H9 (cell line): ENCODE data around the gene ECE1. TPM values are rescaled to one million over a fixed set of nuclear protein-coding genes. Genes with fewer than 3 reads are reported as not detected.

Experiments
- DNase-seq: peaks from one replicate; pipeline ENCODE4 v3.0.0-alpha.2; 2017
- H2AFZ ChIP-seq: one replicate; pipeline ENCODE4 v1.6.1; 2013; ENCODE audit warnings: mild to moderate bottlenecking, low read length, control low read depth, moderate library complexity
- H2AK5ac ChIP-seq: 2 replicates; pipeline ENCODE4 v1.6.1; 2013; ENCODE audit warnings: low read length, control low read depth, mixed read lengths; ENCODE audit not compliant: insufficient read length
- H2BK120ac ChIP-seq: one replicate; pipeline ENCODE4 v1.6.1; 2013; ENCODE audit warnings: low read depth, mild to moderate bottlenecking, low read length, control low read depth, inconsistent platforms; ENCODE audit not compliant: poor library complexity, severe bottlenecking
- H2BK12ac ChIP-seq: 2 replicates; pipeline ENCODE4 v1.6.1; 2013; ENCODE audit warnings: low read length, control low read depth, mixed read lengths, low read depth; ENCODE audit not compliant: insufficient read length
- H2BK15ac ChIP-seq: 2 replicates; pipeline ENCODE4 v1.6.1; 2013; ENCODE audit warnings: low read depth, low read length, control low read depth
- H2BK20ac ChIP-seq: one replicate; pipeline ENCODE4 v1.6.1; 2013; ENCODE audit warnings: low read depth, mild to moderate bottlenecking, low read length, control low read depth, inconsistent platforms; ENCODE audit not compliant: poor library complexity, severe bottlenecking
- H2BK5ac ChIP-seq: 2 replicates; pipeline ENCODE4 v1.6.1; 2013; ENCODE audit warnings: low read length, control low read depth, mixed read lengths; ENCODE audit not compliant: insufficient read length
- H3K14ac ChIP-seq: 2 replicates; pipeline ENCODE4 v1.6.1; 2013; ENCODE audit warnings: low read length, control low read depth; ENCODE audit not compliant: insufficient read depth
- H3K18ac ChIP-seq: 2 replicates; pipeline ENCODE4 v1.6.1; 2013; ENCODE audit warnings: low read depth, mild to moderate bottlenecking, mixed read lengths, low read length, control low read depth; ENCODE audit not compliant: insufficient read length
- H3K23ac ChIP-seq: 2 replicates; pipeline ENCODE4 v1.6.1; 2013; ENCODE audit warnings: low read length, control low read depth, mixed read lengths, low read depth; ENCODE audit not compliant: insufficient read length
- H3K23me2 ChIP-seq: 2 replicates; pipeline ENCODE4 v1.6.1; 2013; ENCODE audit warnings: low read depth, mild to moderate bottlenecking, mixed read lengths, low read length, control low read depth; ENCODE audit not compliant: insufficient read length, poor library complexity, severe bottlenecking
- H3K27ac ChIP-seq: 2 replicates; pipeline ENCODE4 v1.5.1; 2013; ENCODE audit warnings: low read length, control low read depth, mixed read lengths, low read depth; ENCODE audit not compliant: insufficient read length
- H3K27me3 ChIP-seq: 2 replicates; pipeline ENCODE4 v1.6.1; 2013; ENCODE audit warnings: low read length, control low read depth, inconsistent platforms; ENCODE audit not compliant: insufficient read depth
- H3K4ac ChIP-seq: 2 replicates; pipeline ENCODE4 v1.6.1; 2013; ENCODE audit warnings: low read depth, mild to moderate bottlenecking, control low read depth, inconsistent platforms, low read length, moderate library complexity
- H3K4me1 ChIP-seq: 2 replicates; pipeline ENCODE4 v1.6.1; 2013; ENCODE audit warnings: low read length, control low read depth, inconsistent platforms; ENCODE audit not compliant: insufficient read depth
- H3K4me2 ChIP-seq: 2 replicates; pipeline ENCODE4 v1.6.1; 2013; ENCODE audit warnings: low read length, control low read depth, mixed read lengths; ENCODE audit not compliant: insufficient read length, insufficient read depth
- H3K56ac ChIP-seq: 2 replicates; pipeline ENCODE4 v1.6.1; 2013; ENCODE audit warnings: low read depth, mild to moderate bottlenecking, mixed read lengths, low read length, control low read depth; ENCODE audit not compliant: insufficient read length
- H3K79me1 ChIP-seq: 2 replicates; pipeline ENCODE4 v1.6.1; 2013; ENCODE audit warnings: low read depth, mild to moderate bottlenecking, moderate library complexity, low read length, control low read depth, inconsistent platforms; ENCODE audit not compliant: insufficient read depth, poor library complexity, severe bottlenecking
- H3K79me2 ChIP-seq: 2 replicates; pipeline ENCODE4 v1.6.1; 2013; ENCODE audit warnings: low read length, control low read depth, inconsistent platforms; ENCODE audit not compliant: insufficient read depth
- H3K9ac ChIP-seq: 2 replicates; pipeline ENCODE4 v1.6.1; 2013; ENCODE audit warnings: low read length, control low read depth, mixed read lengths; ENCODE audit not compliant: insufficient read length; ENCODE audit errors: extremely low read depth
- H3K9me3 ChIP-seq: one replicate; pipeline ENCODE4 v1.6.1; 2013; ENCODE audit warnings: low read depth, low read length, inconsistent platforms; ENCODE audit not compliant: control insufficient read depth
- H3T11ph ChIP-seq: one replicate; pipeline ENCODE4 v1.6.1; 2013; ENCODE audit warnings: mild to moderate bottlenecking, low read length, control low read depth, inconsistent platforms
- H4K20me1 ChIP-seq: one replicate; pipeline ENCODE4 v1.6.1; 2013; ENCODE audit not compliant: control insufficient read depth, insufficient read length, insufficient read depth
- H4K5ac ChIP-seq: 2 replicates; pipeline ENCODE4 v1.6.1; 2013; ENCODE audit warnings: low read depth, mild to moderate bottlenecking, mixed read lengths, low read length, control low read depth; ENCODE audit not compliant: insufficient read length
- H4K8ac ChIP-seq: replicated peaks from 2 replicates; pipeline ENCODE4 v1.6.1; 2013; ENCODE audit warnings: low read length, control low read depth, mixed read lengths, low read depth; ENCODE audit not compliant: insufficient read length
- H4K91ac ChIP-seq: 2 replicates; pipeline ENCODE4 v1.6.1; 2013; ENCODE audit warnings: low read depth, mild to moderate bottlenecking, moderate library complexity, mixed read lengths, low read length, control low read depth; ENCODE audit not compliant: insufficient read length
- H3K27ac Mint-ChIP-seq, 3 experiments: 2 replicates in 2 of 3; 3 replicates in 1 of 3; pipeline ENCODE4 v1.8.0; 2020 to 2021; ENCODE audit warnings: mixed read lengths in 3 of 3, mild to moderate bottlenecking in 1 of 3, moderate library complexity in 1 of 3
- H3K27me3 Mint-ChIP-seq: 2 replicates; pipeline ENCODE4 v1.8.0; 2021; ENCODE audit warnings: low read depth, mild to moderate bottlenecking, moderate library complexity, mixed read lengths
- H3K36me3 Mint-ChIP-seq, 3 experiments: 2 replicates in 2 of 3; 3 replicates in 1 of 3; pipeline ENCODE4 v1.8.0; 2020 to 2021; ENCODE audit warnings: low read depth in 3 of 3, mixed read lengths in 3 of 3; ENCODE audit not compliant: insufficient read depth in 1 of 3
- H3K4me1 Mint-ChIP-seq, 2 experiments: 2 replicates each; pipeline ENCODE4 v1.8.0; 2020; ENCODE audit warnings: mixed read lengths in 2 of 2
- H3K4me3 Mint-ChIP-seq, 2 experiments: 2 replicates in 1 of 2; 3 replicates in 1 of 2; pipeline ENCODE4 v1.8.0; 2020 to 2021; ENCODE audit warnings: mild to moderate bottlenecking in 2 of 2, mixed read lengths in 2 of 2, moderate library complexity in 1 of 2
- H3K9me3 Mint-ChIP-seq, 2 experiments: 2 replicates in 1 of 2; 3 replicates in 1 of 2; pipeline ENCODE4 v1.8.0; 2020; ENCODE audit warnings: mild to moderate bottlenecking in 2 of 2, mixed read lengths in 2 of 2, moderate library complexity in 1 of 2
- WGBS: extraction: QIAGEN DNeasy Blood & Tissue Kit; methylation state at CpG from one replicate; pipeline ENCODE4 v1.1.7; 2013; ENCODE audit warnings: missing lambda C conversion rate, low lambda C conversion rate, mixed read lengths; ENCODE audit not compliant: insufficient read length; ENCODE audit errors: extremely low coverage; 5-methylcytosine and 5-hydroxymethylcytosine counted together
- total RNA-seq: library from RNA; stranded (reverse); gene quantifications from 2 replicates; pipeline ENCODE4 v1.2.1, GENCODE V29; 2021
- TF ChIP-seq, protein P1 (sequence below): fragments of 200-600 bp; sonication (generic); conservative IDR thresholded peaks from 3 replicates; pipeline ENCODE4 v1.8.0; 2021; ENCODE audit warnings: antibody characterized with exemption, mild to moderate bottlenecking

ECE1 gene
- total RNA-seq, 1 experiment from 2014 or later = 31.1 TPM

DNA sequence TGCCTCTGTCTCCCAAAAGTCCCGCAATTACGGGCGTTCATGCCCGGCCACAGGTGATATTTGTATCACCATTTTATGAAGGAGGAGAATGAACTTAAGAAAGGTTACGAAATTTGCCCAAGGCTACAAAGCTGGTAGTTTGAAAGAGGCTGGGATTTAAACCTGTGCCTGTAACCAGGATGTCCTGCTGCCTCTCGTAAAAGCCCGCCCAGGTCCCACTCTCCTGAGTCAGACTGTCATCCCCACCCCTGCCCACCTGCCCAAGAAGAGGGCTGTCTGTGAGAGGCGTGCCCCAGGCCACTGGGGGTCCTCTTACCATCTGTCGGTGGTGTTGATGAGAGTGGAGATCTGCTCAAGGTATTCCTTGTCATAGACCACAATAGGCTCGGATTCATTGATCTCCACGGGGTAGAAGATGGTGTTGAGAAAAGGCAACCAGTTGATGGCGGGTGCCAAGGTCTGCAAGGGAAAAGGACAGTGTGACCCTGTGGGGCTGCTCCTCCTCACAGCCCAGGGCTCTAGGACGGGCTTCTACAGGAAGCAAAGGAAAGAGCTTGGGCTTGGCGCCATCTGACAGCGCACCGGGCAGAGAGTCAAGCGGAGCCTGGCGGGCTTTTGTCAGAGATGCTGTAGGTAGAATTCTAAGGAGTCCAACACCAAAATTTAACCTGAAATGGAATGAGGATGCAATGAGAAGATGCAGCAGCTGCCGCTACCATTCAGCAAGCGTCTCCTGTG is 43.2 kb downstream of the ECE1 start:
- no peak overlapping the region for H3K9ac ChIP-seq
- no peak overlapping the region for H2BK12ac ChIP-seq
- H3K14ac ChIP-seq = no peak overlapping the region
- Mint-ChIP-seq H3K27me3 (no peaks in the 10 kb centered on the region), H3K9me3 (no peaks in the 10 kb centered on the region), H3K4me1 (peaks cover 3% of the 10 kb centered on the region in 2 experiments), H3K36me3 (peaks cover 5 to 13% (median 8%) of the 10 kb centered on the region in 3 experiments; a peak in 6 of 7 replicates), H3K27ac (peak overlapping the region in 1 of 3 experiments; percentile 23; a peak in 1 of 7 replicates), H3K4me3 (no peak overlapping the region)
- TF ChIP-seq, protein P1, sequence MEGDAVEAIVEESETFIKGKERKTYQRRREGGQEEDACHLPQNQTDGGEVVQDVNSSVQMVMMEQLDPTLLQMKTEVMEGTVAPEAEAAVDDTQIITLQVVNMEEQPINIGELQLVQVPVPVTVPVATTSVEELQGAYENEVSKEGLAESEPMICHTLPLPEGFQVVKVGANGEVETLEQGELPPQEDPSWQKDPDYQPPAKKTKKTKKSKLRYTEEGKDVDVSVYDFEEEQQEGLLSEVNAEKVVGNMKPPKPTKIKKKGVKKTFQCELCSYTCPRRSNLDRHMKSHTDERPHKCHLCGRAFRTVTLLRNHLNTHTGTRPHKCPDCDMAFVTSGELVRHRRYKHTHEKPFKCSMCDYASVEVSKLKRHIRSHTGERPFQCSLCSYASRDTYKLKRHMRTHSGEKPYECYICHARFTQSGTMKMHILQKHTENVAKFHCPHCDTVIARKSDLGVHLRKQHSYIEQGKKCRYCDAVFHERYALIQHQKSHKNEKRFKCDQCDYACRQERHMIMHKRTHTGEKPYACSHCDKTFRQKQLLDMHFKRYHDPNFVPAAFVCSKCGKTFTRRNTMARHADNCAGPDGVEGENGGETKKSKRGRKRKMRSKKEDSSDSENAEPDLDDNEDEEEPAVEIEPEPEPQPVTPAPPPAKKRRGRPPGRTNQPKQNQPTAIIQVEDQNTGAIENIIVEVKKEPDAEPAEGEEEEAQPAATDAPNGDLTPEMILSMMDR = no peak
- no peak for DNase-seq
- H3K4ac ChIP-seq = no peak overlapping the region
- no peaks in the 10 kb centered on the region for H3K27me3 ChIP-seq
- H3K4me1 ChIP-seq = no peaks in the 10 kb centered on the region
- no peaks in the 10 kb centered on the region for H3K9me3 ChIP-seq
- no peak overlapping the region for H3K56ac ChIP-seq
- H3K4me2 ChIP-seq = no peak overlapping the region
- no peak overlapping the region for H2BK120ac ChIP-seq
- H2BK20ac ChIP-seq = no peak overlapping the region
- no peak overlapping the region for H2AK5ac ChIP-seq
- no peaks in the 10 kb centered on the region for H4K20me1 ChIP-seq
- no peaks in the 10 kb centered on the region for H3K79me2 ChIP-seq
- no peak overlapping the region for H2AFZ ChIP-seq
- no peaks in the 10 kb centered on the region for H3K23me2 ChIP-seq
- no peak overlapping the region for H4K91ac ChIP-seq
- no CpG with 5 or more reads among the region's 20 CpGs for WGBS
- H3K27ac ChIP-seq = no peak overlapping the region
- H3K79me1 ChIP-seq = no peaks in the 10 kb centered on the region
- H2BK15ac ChIP-seq = no peak overlapping the region
- H2BK5ac ChIP-seq = no peak overlapping the region
- no peak overlapping the region for H4K8ac ChIP-seq
- no peak overlapping the region for H4K5ac ChIP-seq
- H3K18ac ChIP-seq = no peak overlapping the region
- H3T11ph ChIP-seq = no peak overlapping the region
- H3K23ac ChIP-seq = no peak overlapping the region
